Ishikawa (cell line): ENCODE measurements around the gene MEOX2.

Experiments
- CEBPB ChIP-seq: IDR thresholded peaks from 2 replicates; pipeline ENCODE4 v1.6.1; 2012
- YY1 ChIP-seq: IDR thresholded peaks from 2 replicates; pipeline ENCODE4 v1.6.1; 2012; ENCODE audit warnings: low read depth

- TF ChIP-seq YY1 (no peak), CEBPB (no peak)
These were observed 82.3 kb downstream of the MEOX2 start for GRCh38 chr7:15604166-15604565.
